ENCODE data around the gene SIDT1.

SIDT1 gene

DNA sequence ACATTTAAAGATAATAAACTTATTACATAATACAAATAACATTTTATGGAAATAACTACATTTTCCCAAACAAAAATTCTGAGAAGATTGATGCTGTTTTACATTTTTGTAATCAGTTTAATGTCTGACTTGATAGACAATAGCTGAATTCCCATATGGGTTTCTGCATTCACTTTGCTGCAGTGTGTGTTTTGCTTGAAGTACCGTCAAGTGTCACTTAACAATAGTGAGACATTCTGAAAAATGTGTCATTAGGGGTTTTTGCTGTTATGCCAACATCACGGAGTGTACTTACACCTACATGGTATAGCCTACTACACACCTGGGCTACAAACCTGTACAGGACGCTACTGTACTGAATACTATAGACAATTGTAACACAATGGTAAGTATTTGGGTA, 106.6 kb downstream of the SIDT1 start:
- DNase-seq: no peak

- DNase-seq: no peak
Measured at GRCh38 chr3:113643583-113643982, 111.2 kb downstream of the SIDT1 start.

DNA sequence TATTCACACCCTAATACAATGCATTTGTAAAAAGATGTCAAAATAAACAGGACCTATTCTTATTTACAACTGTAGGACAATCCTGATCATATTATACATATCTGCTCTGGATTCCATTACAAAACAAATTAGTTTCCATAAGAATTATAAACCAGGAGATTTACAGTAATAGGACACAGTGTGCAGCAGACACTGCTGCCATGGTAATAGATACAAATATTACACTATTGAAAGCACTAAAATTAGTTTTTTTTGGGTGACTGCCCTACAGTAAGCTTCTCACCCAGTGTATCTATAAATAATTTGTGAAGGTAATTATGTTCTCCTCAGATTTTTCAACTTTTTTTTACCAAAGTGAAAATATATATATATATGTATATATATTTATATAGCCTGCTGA, 116.2 kb downstream of the SIDT1 start:
- no peak for DNase-seq

GRCh38 chr3:113649174-113649845, 117.0 kb downstream of the SIDT1 start:
- DNase-seq: no peak

- DNase-seq: no peak
Measured at GRCh38 chr3:113654310-113654709, 122.0 kb downstream of the SIDT1 start.

DNA sequence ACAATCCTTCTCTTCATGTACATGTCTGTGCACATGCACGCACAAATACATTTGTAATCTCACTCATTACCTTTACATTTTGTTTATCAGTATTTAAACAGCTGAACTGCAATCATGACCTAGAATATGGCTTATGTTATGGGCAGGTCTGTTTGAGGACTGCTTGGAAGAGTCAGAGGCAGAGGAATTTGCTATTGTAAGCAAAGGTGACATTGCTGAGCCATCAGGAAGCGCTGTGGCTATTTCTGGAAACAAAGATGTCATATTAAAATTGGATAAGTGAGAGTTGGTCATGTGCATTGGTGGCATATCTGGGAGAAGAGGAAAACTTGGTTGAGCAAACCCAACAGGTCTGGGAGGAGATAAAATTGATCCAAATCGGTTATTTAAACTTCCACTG, 122.5 kb downstream of the SIDT1 start:
- no peak for DNase-seq

GRCh38 chr3:113658107-113658506, 125.8 kb downstream of the SIDT1 start:
- DNase-seq: no peak

DNA sequence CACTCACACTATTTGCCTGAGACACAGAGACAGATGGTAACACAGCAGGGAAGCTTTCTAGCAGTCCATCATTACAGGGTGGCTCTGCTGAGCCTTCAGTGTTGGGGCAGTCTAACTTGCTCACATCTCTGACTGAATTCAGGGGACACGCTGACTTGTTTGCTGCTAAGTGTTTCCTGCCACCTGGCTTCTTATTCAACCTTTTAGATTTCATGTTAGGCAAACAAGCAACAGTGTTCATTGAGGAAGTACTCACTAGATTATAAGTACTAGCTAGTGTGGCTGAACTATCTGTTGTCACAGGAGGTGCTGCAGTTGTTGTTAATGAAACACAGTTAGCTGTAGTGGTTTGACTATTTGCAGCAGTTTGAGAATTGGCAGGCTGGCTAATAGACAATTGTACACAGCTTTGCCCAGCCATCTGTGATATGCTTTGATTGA, 126.8 kb downstream of the SIDT1 start:
- DNase-seq: no peak

- DNase-seq: no peak
Measured at GRCh38 chr3:113659996-113660395, 127.6 kb downstream of the SIDT1 start.

DNA sequence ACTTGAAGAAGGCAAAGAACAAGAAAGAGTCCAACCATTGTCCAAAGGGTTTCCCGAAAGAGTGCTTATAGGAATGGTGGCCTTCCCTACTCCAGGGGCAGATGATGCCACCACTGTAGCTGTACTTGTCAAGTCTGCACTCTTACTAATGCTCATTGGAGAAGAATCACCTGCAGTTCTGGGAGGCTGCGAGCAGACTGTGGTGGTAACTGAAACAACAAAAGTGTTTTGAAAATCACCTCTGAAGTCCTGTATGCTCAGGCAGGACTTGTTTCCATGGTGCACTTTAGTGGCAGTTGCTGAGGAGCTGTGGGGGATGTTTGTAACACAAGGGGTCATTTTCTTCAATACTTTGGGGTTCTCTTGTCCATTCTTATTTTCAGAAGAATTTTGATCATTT, 128.1 kb downstream of the SIDT1 start:
- no peak for DNase-seq

- no peak for DNase-seq
Measured at GRCh38 chr3:113660896-113661295, 128.5 kb downstream of the SIDT1 start.

GRCh38 chr3:113662824-113663223, 130.5 kb downstream of the SIDT1 start:
- no peak for DNase-seq

- no peak for DNase-seq
Measured at GRCh38 chr3:113663324-113663750, 131.0 kb downstream of the SIDT1 start.

DNA sequence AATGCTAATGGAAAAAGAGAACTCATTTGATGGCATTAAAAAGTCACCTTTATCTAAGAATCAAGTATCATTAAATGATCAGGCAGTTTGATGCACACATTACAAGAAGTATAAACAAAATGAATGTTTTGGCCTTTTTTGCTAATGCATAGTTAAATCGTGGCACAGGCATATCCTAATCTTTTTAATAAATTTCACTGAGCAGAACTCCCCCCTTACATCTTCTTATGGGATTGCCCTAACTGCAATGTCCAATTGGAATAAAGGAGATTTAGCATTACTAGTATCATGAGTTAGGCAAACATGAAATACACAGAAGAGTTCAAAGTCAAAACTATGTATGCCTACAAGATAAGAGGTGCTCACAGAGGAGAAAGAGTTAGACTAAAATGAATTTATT, 131.4 kb downstream of the SIDT1 start:
- DNase-seq: no peak

GRCh38 chr3:113664523-113665094, 132.3 kb downstream of the SIDT1 start:
- no peak for DNase-seq

DNA sequence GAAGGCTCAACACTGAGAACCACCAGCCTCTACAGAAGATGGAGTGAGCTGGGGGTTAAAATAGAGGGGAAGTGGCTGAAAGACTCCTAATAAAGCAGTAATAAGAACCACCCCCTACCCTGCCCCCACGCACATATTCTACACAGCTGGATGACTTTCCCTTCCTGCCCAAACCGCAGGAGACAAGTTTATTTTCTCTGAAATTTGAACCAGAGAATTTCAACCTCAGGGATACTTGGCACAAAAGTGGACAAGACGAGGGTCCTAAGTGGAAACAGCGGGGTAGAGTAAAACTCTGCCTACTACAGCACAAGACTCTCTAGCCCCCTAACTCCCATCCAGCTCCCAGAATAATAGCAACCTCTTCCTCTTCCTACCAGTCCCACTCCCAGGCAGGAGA, 135.7 kb downstream of the SIDT1 start:
- DNase-seq: no peak

DNA sequence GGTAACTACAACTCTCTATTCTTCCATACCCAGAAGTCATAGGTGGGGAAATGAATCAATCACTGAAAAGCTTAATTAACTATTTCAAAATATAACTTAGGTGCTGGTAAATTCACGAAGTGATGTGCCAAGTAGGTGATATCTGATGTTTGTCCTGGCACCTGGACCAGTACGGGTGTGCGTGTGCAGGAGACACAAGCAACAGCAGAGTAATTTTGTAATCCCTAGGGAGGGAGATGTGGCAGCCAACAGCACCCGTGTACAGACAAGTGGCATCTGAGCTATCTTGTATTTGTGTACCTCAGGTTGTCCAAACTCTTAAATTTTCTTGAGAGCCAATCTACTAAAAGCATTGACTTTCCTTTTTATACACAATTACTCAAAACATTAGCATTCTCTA, 141.2 kb downstream of the SIDT1 start:
- DNase-seq: no peak

GRCh38 chr3:113676261-113676660, 143.9 kb downstream of the SIDT1 start:
- no peak for DNase-seq

DNA sequence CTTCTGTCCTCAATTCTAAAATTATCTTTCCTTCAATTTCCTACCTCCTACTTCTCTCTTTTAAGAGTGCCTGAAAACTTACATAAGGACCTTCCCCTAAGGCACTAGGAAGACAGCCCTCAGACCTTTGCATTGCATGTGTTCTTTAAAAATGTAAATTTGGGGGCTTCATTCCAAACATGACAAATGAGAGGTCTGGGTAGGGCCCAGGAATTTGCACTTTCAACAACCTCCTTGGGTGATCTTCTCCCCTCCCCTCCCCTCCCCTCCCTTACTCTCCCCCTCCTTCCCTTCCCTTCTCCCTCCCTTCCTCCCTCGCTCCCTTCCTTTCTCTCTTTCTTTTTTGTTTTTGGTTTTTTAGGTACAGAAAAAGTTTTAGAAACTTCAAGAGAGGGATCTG, 145.4 kb downstream of the SIDT1 start:
- no peak for DNase-seq

DNA sequence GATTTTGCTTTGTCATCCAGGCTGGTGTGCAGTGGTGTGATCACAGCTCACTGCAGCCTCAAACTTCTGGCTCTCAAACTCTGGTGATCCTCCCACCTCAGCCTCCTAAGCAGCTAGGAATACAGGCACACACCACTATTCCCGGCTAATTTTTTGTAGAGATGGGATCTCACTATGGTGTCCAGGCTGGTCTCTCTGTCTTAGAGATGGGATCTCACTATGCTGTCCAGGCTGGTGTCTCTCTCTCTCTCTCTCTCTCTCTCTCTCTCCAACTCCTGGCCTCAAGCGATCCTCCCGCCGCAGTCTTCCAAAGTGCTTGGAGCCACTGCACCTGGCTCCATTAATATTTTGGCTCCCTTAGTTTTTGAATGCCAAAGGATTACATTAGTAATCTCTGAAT, 146.4 kb downstream of the SIDT1 start:
- no peak for DNase-seq

Measured in stimulated activated CD4-positive, alpha-beta T cell treated with anti-CD3 and anti-CD28 coated beads, Interleukin-4, amount 100 ng/mL, for 24 hours (primary cell).